GM12875 (cell line): Measurements from ENCODE around the gene BRAT1.

Experiments
- H3K4me3 ChIP-seq: one replicate; pipeline ENCODE4 v1.5.1; 2011; ENCODE audit warnings: low read depth, low read length, control low read depth
- CTCF ChIP-seq: IDR thresholded peaks from 2 replicates; pipeline ENCODE4 v1.5.1; 2011; ENCODE audit warnings: low read depth, mild to moderate bottlenecking, control low read depth, inconsistent platforms, low read length, moderate library complexity, borderline replicate concordance; ENCODE audit not compliant: insufficient read depth

BRAT1 gene

GRCh38 chr7:2500701-2501100, 54.6 kb downstream of the BRAT1 start:
- no peak for TF ChIP-seq CTCF

GRCh38 chr7:2499719-2500430, 55.4 kb downstream of the BRAT1 start:
- TF ChIP-seq CTCF, result no peak
- H3K4me3 ChIP-seq, result no peak overlapping the region

More at GRCh38 chr7:2500701-2501100, 54.6 kb downstream of the BRAT1 start:
- H3K4me3 ChIP-seq, result no peak overlapping the region

- H3K4me3 ChIP-seq, result no peak overlapping the region
- no peak for TF ChIP-seq CTCF
Measured at GRCh38 chr7:2499181-2499580, 56.1 kb downstream of the BRAT1 start.

GRCh38 chr7:2498708-2499107, 56.6 kb downstream of the BRAT1 start:
- no peak for TF ChIP-seq CTCF
- no peak overlapping the region for H3K4me3 ChIP-seq

GRCh38 chr7:2497500-2498336, 57.6 kb downstream of the BRAT1 start:
- H3K4me3 ChIP-seq, result no peak overlapping the region
- TF ChIP-seq CTCF, result no peak

- no peak overlapping the region for H3K4me3 ChIP-seq
- TF ChIP-seq CTCF, result no peak
Measured at GRCh38 chr7:2497065-2497464, 58.3 kb downstream of the BRAT1 start.
